ENCODE data around the gene TMEM63B. TPM values are rescaled to one million over a fixed set of nuclear protein-coding genes. Genes with fewer than 3 reads are reported as not detected.

The TMEM63B gene
- total RNA-seq, 3 donors from 2014 or later: 57.0 to 108 (median 79.6) TPM

DNA sequence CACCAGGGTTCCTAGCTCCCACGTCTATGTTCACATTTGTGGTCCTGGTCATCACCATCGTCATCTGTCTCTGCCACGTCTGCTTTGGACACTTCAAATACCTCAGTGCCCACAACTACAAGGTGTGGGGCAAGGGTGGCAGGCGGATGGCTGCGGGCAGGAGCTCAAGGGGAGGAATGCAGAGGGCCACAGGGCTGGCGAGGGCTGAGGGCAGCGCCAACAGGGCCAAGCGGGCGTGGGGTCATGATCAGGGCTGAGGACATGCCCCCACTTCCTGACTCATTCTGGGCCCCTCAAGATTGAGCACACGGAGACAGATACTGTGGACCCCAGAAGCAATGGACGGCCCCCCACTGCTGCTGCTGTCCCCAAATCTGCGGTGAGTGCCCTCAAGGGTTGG is 26.7 kb downstream of the TMEM63B start:
- H3K36me3 ChIP-seq (ENCODE audit: low read depth): no peaks in the 10 kb centered on the region
- peaks cover 10% of the 10 kb centered on the region for H3K4me1 ChIP-seq (ENCODE audit: low read depth)
- ATAC-seq: no peak
- TF ChIP-seq, protein P1, sequence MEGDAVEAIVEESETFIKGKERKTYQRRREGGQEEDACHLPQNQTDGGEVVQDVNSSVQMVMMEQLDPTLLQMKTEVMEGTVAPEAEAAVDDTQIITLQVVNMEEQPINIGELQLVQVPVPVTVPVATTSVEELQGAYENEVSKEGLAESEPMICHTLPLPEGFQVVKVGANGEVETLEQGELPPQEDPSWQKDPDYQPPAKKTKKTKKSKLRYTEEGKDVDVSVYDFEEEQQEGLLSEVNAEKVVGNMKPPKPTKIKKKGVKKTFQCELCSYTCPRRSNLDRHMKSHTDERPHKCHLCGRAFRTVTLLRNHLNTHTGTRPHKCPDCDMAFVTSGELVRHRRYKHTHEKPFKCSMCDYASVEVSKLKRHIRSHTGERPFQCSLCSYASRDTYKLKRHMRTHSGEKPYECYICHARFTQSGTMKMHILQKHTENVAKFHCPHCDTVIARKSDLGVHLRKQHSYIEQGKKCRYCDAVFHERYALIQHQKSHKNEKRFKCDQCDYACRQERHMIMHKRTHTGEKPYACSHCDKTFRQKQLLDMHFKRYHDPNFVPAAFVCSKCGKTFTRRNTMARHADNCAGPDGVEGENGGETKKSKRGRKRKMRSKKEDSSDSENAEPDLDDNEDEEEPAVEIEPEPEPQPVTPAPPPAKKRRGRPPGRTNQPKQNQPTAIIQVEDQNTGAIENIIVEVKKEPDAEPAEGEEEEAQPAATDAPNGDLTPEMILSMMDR (IDR thresholded peaks at IDR 0.05): no peak
- intact Hi-C loops (cut with DNase I, micrococcal nuclease): loop anchor here in 1 of 2 donors (5.0 kb wide), 1 partner anchor 52 kb away; no protein-coding TSS in a partner anchor
- no peak overlapping the region for H3K4me3 ChIP-seq
- DNase-seq: no peak
- no peaks in the 10 kb centered on the region for H3K9me3 ChIP-seq

DNA sequence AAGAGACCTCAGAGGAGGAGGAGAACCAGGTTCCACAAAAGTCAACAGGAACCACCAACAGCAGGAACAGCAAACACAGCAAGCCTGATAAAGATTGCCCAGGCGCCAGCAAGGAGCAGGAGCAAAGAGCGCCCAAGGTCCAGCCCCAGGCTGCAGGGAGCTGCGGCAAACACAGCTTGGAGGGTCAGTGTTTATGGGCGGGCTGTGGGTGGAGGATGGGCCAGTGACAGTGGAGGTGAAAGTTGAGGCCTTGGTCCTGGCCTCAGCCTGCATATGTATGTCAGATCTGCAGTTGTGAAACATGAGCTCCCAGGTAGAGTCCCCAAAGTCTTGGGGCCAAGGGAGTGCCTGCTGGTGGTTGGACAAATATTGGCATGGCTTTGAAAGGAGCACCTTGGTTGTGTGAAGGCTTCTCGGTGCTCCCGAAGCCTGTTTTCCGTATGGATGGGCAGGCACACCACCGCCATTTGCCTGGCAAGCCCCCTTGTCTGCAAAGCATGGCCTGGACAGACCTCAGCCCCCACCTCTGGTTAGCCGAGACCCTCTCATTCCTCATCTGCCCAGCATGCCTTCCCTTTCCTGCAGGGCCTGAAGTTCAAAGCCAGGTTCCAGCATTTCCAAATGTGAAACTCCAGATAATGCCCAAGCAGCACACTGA is 29.3 kb downstream of the TMEM63B start:
- TF ChIP-seq, protein P1 (IDR thresholded peaks at IDR 0.05): no peak
- Histone ChIP-seq H3K36me3 (ENCODE audit: low read depth) (no peaks in the 10 kb centered on the region), H3K4me3 (no peak overlapping the region), H3K9me3 (no peaks in the 10 kb centered on the region), H3K4me1 (ENCODE audit: low read depth) (peaks cover 10% of the 10 kb centered on the region)
- intact Hi-C loops (cut with DNase I, micrococcal nuclease): no loop called here
- peak; percentile 63 for ATAC-seq
- peak in 2 of 3 donors; percentile 37 to 45 for DNase-seq

DNA sequence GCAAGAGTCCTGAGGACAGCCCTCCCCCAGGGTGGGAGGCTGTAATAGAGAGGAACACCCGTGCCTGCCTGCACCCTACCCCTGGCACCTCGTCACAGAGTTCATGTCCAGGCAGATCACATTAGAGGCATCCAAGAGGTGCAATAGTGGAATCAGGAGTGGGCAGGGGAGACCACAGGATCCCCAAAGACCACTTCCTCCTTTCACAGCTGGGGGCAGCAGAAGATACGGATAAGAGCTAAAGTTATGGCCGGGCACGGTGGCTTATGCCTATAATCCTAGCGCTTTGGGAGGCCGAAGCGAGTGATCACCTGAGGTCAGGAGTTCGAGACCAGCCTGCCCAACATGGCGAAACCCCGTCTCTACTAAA is 29.8 kb downstream of the TMEM63B start:
- H3K4me1 ChIP-seq (ENCODE audit: low read depth): peaks cover 10% of the 10 kb centered on the region
- no peak overlapping the region for H3K4me3 ChIP-seq
- DNase-seq: no peak
- H3K36me3 ChIP-seq (ENCODE audit: low read depth): no peaks in the 10 kb centered on the region
- H3K9me3 ChIP-seq: no peaks in the 10 kb centered on the region
- intact Hi-C loops (cut with DNase I, micrococcal nuclease): no loop called here
- no peak for ATAC-seq
- TF ChIP-seq, protein P1 (IDR thresholded peaks at IDR 0.05): no peak

DNA sequence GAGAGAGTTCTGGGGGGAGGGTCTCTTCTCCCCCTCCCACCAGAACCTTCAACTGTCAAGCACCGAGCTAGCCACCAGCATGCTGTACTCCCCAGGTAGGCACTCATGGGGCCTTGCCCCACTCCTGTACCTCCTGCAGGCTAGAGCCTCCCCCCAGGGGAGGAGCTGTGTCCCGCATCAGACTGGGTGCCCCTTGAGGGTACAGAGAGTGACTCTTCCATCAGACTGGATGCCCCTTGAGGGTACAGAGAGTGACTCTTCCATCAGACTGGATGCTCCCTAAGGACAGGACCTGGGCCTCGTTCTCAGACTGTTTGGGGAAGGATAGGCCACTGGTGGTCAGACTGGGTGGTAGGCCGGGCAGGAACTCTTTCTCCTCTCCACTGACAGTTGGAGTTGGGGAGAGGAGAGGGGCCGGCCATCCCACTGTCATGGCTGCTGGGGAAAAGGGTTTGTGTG is 31.4 kb downstream of the TMEM63B start, which contains the start of gene CAPN11:
TSS of gene CAPN11 (plus strand) at position 51 of the 459 bp plus-strand sequence. CDS start at position 80, 29 bp downstream.
- Histone ChIP-seq H3K4me3 (no peak within 1 kb of the TSS), H3K36me3 (ENCODE audit: low read depth) (no peaks in the 10 kb centered on the region), H3K4me1 (ENCODE audit: low read depth) (peaks cover 10% of the 10 kb centered on the region), H3K9me3 (no peaks in the 10 kb centered on the region)
- DNase-seq (no peak), ATAC-seq (no peak)
- TF ChIP-seq, protein P1 (IDR thresholded peaks at IDR 0.05): no peak
- intact Hi-C loops (cut with DNase I, micrococcal nuclease): no loop called here

DNA sequence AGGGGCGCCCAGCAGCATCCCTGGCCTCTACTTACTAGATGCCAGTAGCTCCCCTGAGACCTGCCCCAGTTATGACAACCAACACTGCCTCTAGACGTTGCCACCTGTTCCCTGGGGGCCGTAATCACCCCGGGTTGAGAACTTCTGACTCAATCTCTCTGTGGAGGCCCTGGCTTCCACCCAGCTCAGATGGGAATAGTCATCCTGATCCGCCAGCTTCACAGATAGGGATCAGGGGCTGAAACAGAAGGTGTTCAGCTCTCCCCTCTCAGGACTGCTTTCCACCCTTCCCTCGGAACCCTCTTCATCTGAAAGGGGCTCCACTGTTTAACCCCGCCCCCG is 34.6 kb downstream of the TMEM63B start:
- ATAC-seq (no peak), DNase-seq (no peak)
- Histone ChIP-seq H3K36me3 (ENCODE audit: low read depth) (no peaks in the 10 kb centered on the region), H3K4me3 (no peak overlapping the region), H3K4me1 (ENCODE audit: low read depth) (no peaks in the 10 kb centered on the region), H3K9me3 (no peaks in the 10 kb centered on the region)
- intact Hi-C loops (cut with DNase I, micrococcal nuclease): no loop called here
- TF ChIP-seq, protein P1 (IDR thresholded peaks at IDR 0.05): no peak
